GM12873 (cell line): ENCODE data around the gene RUVBL2.
"Not testable (repeated sequence)": the region's sequence is repeated elsewhere in the genome, so short reads cannot be mapped to it uniquely, and the experiment has no call there.

ENCODE experiments used
- CTCF ChIP-seq: IDR thresholded peaks from 2 replicates; pipeline ENCODE4 v1.5.1; 2012; ENCODE audit warnings: low read depth, mild to moderate bottlenecking, moderate library complexity, low read length, control low read depth; ENCODE audit not compliant: insufficient read depth; ENCODE audit errors: missing control alignments

The RUVBL2 gene

GRCh38 chr19:49024233-49024632 is 30.5 kb downstream of the RUVBL2 start, which contains the start of gene CGB3:
Gene CGB3, minus strand, starts transcription at chr19:49024333. Its CDS starts 362 bp downstream, at chr19:49023971.
- TF ChIP-seq CTCF, result not testable (repeated sequence)

GRCh38 chr19:49031642-49032301 is 38.1 kb downstream of the RUVBL2 start, which contains the start of gene CGB2:
Gene CGB2, plus strand, starts transcription at chr19:49031890. Its CDS starts 206 bp downstream, at chr19:49032096.
- peak; percentile 64 for TF ChIP-seq CTCF

- TF ChIP-seq CTCF, result peak; percentile 68
These were observed 43.1 kb downstream of the RUVBL2 start, which contains the start of gene CGB1 for GRCh38 chr19:49036815-49037214. Gene CGB1, minus strand, starts transcription at chr19:49036895. Its CDS starts 184 bp downstream, at chr19:49036711.

GRCh38 chr19:49042177-49042576 is 48.5 kb downstream of the RUVBL2 start:
- TF ChIP-seq CTCF, result no peak

- not testable (repeated sequence) for TF ChIP-seq CTCF
These were observed 49.9 kb downstream of the RUVBL2 start, which contains the start of gene CGB5 for GRCh38 chr19:49043548-49043947. Gene CGB5, plus strand, starts transcription at chr19:49043848. Its CDS starts 362 bp downstream, at chr19:49044210.

- not testable (repeated sequence) for TF ChIP-seq CTCF
These were observed 55.3 kb downstream of the RUVBL2 start, which contains the start of gene CGB8 for GRCh38 chr19:49049011-49049410. Gene CGB8, minus strand, starts transcription at chr19:49049111. Its CDS starts 372 bp downstream, at chr19:49048739.

GRCh38 chr19:49056101-49056901 is 62.6 kb downstream of the RUVBL2 start:
- TF ChIP-seq CTCF, result peak; percentile 13
